ENCODE measurements around the gene HOXC13. TPM values are rescaled to one million over a fixed set of nuclear protein-coding genes. Genes with fewer than 3 reads are reported as not detected.
A peak's percentile ranks its signal among the peaks of the same experiment; 100 is the strongest.

HOXC13 gene
- total and polyA plus RNA-seq, 4 donors, result 0.10 TPM; not detected in 3

DNA sequence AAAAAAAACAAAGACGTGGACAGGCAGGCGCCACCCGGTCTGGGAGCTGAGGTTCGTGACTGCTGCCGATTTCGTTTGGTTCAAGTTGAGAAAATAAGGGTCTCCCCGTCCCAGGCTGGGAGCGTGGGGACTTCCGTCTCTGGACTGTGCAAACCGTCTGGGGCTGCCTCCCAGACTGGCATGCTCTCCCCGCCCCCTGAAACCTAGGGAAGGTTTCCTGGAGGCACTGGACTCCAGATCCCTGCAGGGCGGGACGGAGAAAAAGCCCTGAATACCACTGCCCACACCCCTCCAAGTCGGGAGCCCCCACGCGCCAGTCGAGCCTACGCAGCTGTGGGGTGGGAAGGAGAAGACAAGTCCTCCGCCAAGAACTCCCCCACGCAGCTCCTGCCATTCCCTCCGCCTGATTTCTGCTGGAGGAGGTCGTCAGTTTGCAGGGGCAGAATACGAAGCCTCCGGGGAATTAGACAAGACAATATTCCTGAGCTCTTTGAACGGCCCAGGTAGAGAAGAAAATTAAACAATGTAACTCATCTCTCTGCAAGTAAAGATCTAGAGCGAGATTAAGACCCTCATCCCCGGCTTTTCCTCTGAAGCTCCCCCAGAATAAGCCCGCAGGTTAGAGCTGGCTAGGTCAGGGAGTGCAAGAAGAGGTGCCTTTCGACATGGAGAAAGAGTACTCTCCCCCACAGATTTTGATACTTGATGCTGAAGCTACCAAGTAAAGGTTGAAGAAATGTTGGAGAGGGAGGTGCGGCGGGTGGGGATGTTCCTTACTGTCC is 10.4 kb upstream of the HOXC13 start:
- no peaks in the 10 kb centered on the region for H3K9me3 ChIP-seq (ENCODE audit: control insufficient read depth, insufficient read depth, low read length)
- 2% methylated on average over 11 of the region's 31 CpGs for WGBS (ENCODE audit: insufficient coverage)
- DNase-seq (ENCODE audit: low read depth in 4 of 6, low spot score in 6 of 6), result no peak
- H3K4me3 ChIP-seq (ENCODE audit: low read depth, low read length), result no peak overlapping the region
- no peak overlapping the region for H3K27ac ChIP-seq (ENCODE audit: low read depth, low read length)
- H3K36me3 ChIP-seq (ENCODE audit: control insufficient read depth, insufficient read depth, low read length), result no peaks in the 10 kb centered on the region
- H3K4me1 ChIP-seq (ENCODE audit: control insufficient read depth, insufficient read depth, low read length), result peaks cover 14% of the 10 kb centered on the region
- peaks cover 100% of the 10 kb centered on the region for H3K27me3 ChIP-seq (ENCODE audit: control insufficient read depth, insufficient read depth, low read length)

DNA sequence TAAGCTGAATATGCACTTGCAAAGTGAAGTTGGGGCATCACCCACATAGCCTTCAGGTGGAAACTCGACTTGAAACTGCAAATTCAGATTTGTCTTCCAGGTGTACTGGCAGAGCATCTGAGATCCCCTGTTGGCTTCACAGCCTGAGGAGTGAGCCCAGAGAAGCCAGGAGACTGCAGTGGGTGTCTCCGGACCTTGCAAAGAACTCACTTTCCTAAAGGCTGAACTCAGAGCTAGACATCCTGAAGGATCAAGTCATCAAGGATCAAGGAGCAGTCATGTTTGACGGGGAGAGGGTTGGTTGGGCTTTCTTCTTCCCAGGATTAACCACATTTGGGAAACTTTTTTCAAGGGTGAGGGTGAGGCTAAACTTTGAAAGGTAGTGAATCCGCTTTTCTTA is 9.1 kb upstream of the HOXC13 start:
- 8% methylated on average over 3 of the region's 4 CpGs for WGBS (ENCODE audit: insufficient coverage)
- Histone ChIP-seq H3K9me3 (ENCODE audit: control insufficient read depth, insufficient read depth, low read length) (no peaks in the 10 kb centered on the region), H3K27ac (ENCODE audit: low read depth, low read length) (no peak overlapping the region), H3K36me3 (ENCODE audit: control insufficient read depth, insufficient read depth, low read length) (no peaks in the 10 kb centered on the region), H3K4me1 (ENCODE audit: control insufficient read depth, insufficient read depth, low read length) (peaks cover 14% of the 10 kb centered on the region), H3K27me3 (ENCODE audit: control insufficient read depth, insufficient read depth, low read length) (peaks cover 100% of the 10 kb centered on the region), H3K4me3 (ENCODE audit: low read depth, low read length) (no peak overlapping the region)
- no peak for DNase-seq (ENCODE audit: low read depth in 4 of 6, low spot score in 6 of 6)

DNA sequence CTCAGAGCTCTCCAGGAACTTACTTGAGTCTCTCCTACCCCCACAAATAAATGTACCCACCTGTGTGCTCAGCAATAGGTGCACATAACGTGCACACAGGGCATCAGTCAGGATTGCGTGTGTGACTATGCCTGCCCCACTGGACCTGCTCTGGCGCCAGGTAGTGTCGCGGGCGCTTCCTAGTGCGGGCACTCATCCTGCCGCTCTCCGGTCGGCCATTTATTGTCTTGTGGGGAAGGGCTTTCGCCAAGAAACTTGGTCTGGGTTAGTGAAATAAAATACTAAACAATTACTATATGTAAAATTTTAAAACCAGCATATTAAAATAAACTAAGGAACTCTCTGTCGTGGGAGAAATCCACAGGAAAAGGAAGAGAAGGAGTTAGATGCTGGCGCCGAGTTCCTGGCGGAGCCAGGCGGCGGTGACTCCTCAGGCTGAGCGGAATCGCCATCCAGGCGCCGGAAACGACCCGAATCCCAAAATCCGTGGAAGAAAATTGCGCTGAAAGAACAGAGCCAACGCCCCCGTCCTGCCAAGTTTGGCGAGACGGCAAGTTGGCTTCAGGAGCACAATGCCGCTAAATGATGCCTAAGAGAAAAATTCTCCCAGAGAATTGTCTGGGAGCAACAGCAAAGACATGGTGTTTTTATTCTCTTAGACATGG is 7.9 kb upstream of the HOXC13 start:
- Histone ChIP-seq H3K9me3 (ENCODE audit: control insufficient read depth, insufficient read depth, low read length) (no peaks in the 10 kb centered on the region), H3K4me3 (ENCODE audit: low read depth, low read length) (no peak overlapping the region), H3K36me3 (ENCODE audit: control insufficient read depth, insufficient read depth, low read length) (no peaks in the 10 kb centered on the region), H3K4me1 (ENCODE audit: control insufficient read depth, insufficient read depth, low read length) (peaks cover 20% of the 10 kb centered on the region), H3K27ac (ENCODE audit: low read depth, low read length) (no peak overlapping the region), H3K27me3 (ENCODE audit: control insufficient read depth, insufficient read depth, low read length) (peaks cover 100% of the 10 kb centered on the region)
- DNase-seq (ENCODE audit: low read depth in 4 of 6, low spot score in 6 of 6), result no peak
- WGBS (ENCODE audit: insufficient coverage), result 3% methylated on average over 20 of the region's 30 CpGs

DNA sequence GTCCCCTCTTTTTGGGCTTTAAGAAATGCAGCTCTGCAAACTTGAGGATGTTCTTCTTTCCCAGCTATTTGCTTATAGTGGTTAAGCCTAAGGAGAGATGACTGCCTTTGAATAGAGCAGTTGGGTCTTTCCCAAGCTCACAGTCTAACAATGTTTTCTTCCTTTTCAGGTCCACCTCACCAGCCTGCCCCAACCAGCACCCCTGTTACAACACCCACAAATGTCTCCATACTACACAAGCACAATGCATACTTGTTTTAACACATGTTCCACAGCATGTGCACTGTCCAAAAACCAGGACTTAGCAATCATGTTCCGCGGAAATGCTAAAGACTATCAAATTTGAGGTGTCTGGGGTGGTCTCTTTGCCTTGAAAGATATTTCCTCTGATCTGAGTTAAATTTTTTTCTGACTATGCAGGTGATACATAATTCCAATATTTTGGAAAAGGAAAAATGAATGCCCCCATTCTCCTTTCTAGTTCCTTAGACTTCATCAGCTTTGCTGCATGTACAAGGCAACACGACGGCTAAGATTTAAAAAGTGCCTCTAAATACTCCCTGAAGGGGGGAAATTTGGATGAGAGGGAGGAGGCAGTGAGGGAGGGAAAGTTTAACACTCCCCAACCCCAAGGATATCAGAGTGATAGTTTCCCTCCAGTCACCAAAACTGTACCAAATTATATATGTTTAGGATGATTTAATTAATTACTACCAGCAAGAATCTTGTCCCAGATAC is 6.6 kb upstream of the HOXC13 start:
- H3K36me3 ChIP-seq (ENCODE audit: control insufficient read depth, insufficient read depth, low read length), result no peaks in the 10 kb centered on the region
- H3K4me1 ChIP-seq (ENCODE audit: control insufficient read depth, insufficient read depth, low read length), result peaks cover 24% of the 10 kb centered on the region
- no peak for DNase-seq (ENCODE audit: low read depth in 4 of 6, low spot score in 6 of 6)
- no peak overlapping the region for H3K4me3 ChIP-seq (ENCODE audit: low read depth, low read length)
- H3K9me3 ChIP-seq (ENCODE audit: control insufficient read depth, insufficient read depth, low read length), result no peaks in the 10 kb centered on the region
- no CpG with 5 or more reads among the region's 4 CpGs for WGBS (ENCODE audit: insufficient coverage)
- H3K27ac ChIP-seq (ENCODE audit: low read depth, low read length), result no peak overlapping the region
- peaks cover 100% of the 10 kb centered on the region for H3K27me3 ChIP-seq (ENCODE audit: control insufficient read depth, insufficient read depth, low read length)

DNA sequence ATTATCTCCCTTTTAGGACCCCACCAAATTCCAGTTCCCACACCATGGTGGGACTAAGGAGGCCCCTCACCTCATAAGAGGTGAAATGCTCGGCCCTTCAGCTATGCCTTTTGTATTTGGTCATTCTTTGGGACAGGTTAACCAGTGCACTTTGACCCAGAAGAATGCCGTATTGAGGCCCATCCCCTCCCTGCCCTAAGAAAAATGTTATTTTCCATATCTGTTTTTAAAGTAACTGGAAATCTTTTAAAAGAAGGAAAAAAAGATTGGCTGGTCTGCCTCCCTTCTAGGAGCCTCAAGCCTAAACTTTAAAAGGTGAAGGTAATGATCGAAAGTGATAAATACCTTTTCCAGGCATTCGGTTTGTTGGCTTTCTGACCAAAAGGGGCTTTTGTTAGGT is 5.7 kb upstream of the HOXC13 start:
- no peak for DNase-seq (ENCODE audit: low read depth in 4 of 6, low spot score in 6 of 6)
- Histone ChIP-seq H3K27me3 (ENCODE audit: control insufficient read depth, insufficient read depth, low read length) (peaks cover 100% of the 10 kb centered on the region), H3K9me3 (ENCODE audit: control insufficient read depth, insufficient read depth, low read length) (no peaks in the 10 kb centered on the region), H3K27ac (ENCODE audit: low read depth, low read length) (no peak overlapping the region), H3K36me3 (ENCODE audit: control insufficient read depth, insufficient read depth, low read length) (no peaks in the 10 kb centered on the region), H3K4me1 (ENCODE audit: control insufficient read depth, insufficient read depth, low read length) (peaks cover 18% of the 10 kb centered on the region), H3K4me3 (ENCODE audit: low read depth, low read length) (no peak overlapping the region)
- WGBS (ENCODE audit: insufficient coverage), result 20% methylated on average over 1 of the region's 4 CpGs

DNA sequence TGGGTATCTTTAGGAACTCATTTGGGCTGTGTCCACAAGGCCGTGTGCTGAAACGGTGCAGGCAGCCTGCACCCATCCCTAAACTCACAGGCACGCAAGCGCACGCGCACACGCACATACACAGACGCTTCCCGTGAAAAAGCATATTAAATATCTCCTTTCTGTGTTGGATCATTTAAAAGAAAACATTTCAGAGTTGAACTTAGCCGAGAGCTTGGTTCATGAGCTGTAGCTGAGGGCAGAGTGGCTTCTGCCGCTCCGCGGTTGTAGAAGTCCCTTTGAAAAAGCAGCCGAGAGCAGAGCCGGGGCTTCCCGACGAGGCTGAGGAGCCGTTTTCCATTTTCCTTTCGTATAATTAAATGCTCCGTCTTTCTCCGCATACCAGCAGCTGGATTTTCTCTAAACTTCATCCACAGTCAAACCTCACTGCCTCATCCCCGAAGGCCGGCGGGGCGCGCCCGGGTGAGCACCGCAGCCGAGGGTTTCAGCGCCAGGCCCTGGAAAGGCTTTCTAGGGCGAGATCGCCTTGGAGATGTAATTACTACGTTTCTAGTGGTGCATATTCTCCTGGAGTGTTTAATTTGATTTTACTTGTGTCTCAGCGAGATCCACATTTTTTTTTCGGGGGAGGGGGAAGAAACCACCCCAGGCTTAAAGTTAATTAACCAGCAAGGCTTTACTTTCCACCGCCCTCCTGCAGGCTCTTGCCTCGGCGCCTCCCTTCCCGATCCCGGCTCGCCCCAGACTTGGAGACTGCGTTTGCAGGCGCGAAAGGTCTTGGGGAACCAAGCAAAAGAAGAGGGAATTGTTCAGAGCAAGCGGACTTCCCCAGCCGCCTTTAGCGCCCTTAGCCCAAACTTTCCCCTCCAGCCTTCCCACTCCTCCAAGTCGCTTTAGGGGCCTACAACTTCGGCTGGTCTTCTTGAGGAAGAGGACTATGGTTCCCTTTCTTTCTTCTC is 3.0 kb upstream of the HOXC13 start:
- Histone ChIP-seq H3K9me3 (ENCODE audit: control insufficient read depth, insufficient read depth, low read length) (no peaks in the 10 kb centered on the region), H3K4me3 (ENCODE audit: low read depth, low read length) (no peak overlapping the region), H3K27ac (ENCODE audit: low read depth, low read length) (no peak overlapping the region), H3K36me3 (ENCODE audit: control insufficient read depth, insufficient read depth, low read length) (no peaks in the 10 kb centered on the region), H3K27me3 (ENCODE audit: control insufficient read depth, insufficient read depth, low read length) (peaks cover 99% of the 10 kb centered on the region), H3K4me1 (ENCODE audit: control insufficient read depth, insufficient read depth, low read length) (peaks cover 25% of the 10 kb centered on the region)
- WGBS (ENCODE audit: insufficient coverage), result under 1% methylated on average over 28 of the region's 49 CpGs
- peak in 2 of 6 donors; percentile 62 to 67 for DNase-seq (ENCODE audit: low read depth in 4 of 6, low spot score in 6 of 6)

DNA sequence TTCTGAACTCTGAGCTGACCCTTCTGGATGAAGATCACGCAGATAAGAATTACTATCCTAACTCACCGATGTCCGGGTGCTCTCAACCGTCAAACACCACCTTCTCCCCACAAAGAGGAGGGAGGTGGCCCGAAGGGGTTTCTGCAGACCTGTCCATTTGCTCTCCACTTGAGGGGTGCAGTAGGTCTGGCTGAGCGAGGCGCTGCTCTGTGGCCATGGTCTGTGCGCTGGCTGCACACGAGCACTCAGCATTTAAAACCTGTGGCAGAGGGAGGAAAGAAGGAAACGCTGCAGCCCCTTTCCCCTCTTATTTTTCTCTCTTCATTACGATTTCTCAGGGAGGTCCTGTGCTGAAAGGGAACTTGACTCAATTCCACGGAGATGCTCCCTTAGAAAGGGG is 1.5 kb upstream of the HOXC13 start:
- H3K4me3 ChIP-seq (ENCODE audit: low read depth, low read length), result no peak overlapping the region
- H3K27ac ChIP-seq (ENCODE audit: low read depth, low read length), result no peak overlapping the region
- H3K36me3 ChIP-seq (ENCODE audit: control insufficient read depth, insufficient read depth, low read length), result no peaks in the 10 kb centered on the region
- peaks cover 22% of the 10 kb centered on the region for H3K4me1 ChIP-seq (ENCODE audit: control insufficient read depth, insufficient read depth, low read length)
- peaks cover 100% of the 10 kb centered on the region for H3K27me3 ChIP-seq (ENCODE audit: control insufficient read depth, insufficient read depth, low read length)
- no peaks in the 10 kb centered on the region for H3K9me3 ChIP-seq (ENCODE audit: control insufficient read depth, insufficient read depth, low read length)
- DNase-seq (ENCODE audit: low read depth in 4 of 6, low spot score in 6 of 6), result no peak
- WGBS (ENCODE audit: insufficient coverage), result 4% methylated on average over 9 of the region's 12 CpGs

DNA sequence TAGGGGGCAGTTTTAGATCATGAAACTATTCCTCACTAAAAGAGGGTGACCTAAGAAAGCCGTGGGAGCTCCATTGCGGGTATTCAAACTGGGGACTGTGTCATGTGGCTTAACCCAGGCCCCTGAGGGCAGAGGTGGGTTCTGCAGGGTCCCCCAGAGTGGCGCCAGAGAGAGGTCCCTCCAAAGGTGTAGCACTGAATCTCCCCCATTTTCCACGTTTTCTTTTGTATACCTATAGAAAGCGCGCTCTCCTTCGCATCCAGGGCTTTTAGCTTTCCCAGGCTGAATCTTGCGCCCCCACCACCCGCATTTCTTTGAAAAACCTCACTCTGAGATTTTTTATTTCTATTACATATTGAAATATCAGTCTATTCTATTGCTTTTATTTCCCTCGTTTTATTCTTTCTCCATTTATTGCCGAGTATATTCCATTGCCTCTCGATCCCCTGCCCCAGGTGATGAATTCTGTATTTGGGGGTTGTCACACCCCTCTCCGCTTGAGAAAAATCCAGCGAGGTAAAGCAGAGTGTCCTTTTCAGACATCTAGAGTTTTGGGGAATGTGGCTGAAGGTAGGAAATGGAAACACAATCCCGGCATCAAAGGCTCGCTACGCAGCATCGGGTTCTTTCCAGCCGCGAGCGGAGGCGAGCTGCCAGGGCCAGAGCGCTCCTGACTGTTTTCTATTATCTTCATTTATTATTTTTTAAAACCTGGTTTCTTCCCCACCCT is 870 bp upstream of the HOXC13 start:
- WGBS (ENCODE audit: insufficient coverage), result 15% methylated on average over 18 of the region's 23 CpGs
- H3K27me3 ChIP-seq (ENCODE audit: control insufficient read depth, insufficient read depth, low read length), result peaks cover 100% of the 10 kb centered on the region
- peaks cover 22% of the 10 kb centered on the region for H3K4me1 ChIP-seq (ENCODE audit: control insufficient read depth, insufficient read depth, low read length)
- H3K4me3 ChIP-seq (ENCODE audit: low read depth, low read length), result no peak overlapping the region
- H3K27ac ChIP-seq (ENCODE audit: low read depth, low read length), result no peak overlapping the region
- no peaks in the 10 kb centered on the region for H3K36me3 ChIP-seq (ENCODE audit: control insufficient read depth, insufficient read depth, low read length)
- DNase-seq (ENCODE audit: low read depth in 4 of 6, low spot score in 6 of 6), result peak in 1 of 6 donors; percentile 39
- H3K9me3 ChIP-seq (ENCODE audit: control insufficient read depth, insufficient read depth, low read length), result no peaks in the 10 kb centered on the region

Measured in spinal cord (tissue), 10 donors.